Measurements from ENCODE around the gene TIGAR. TPM values are rescaled to one million over a fixed set of nuclear protein-coding genes. Genes with fewer than 3 reads are reported as not detected.
A peak's percentile ranks its signal among the peaks of the same experiment; 100 is the strongest.

Gene TIGAR
- total RNA-seq, 1 donor: 11.5 TPM

- peak; percentile 66 for DNase-seq (ENCODE audit: low read depth)
- H3K4me3 ChIP-seq (ENCODE audit: low read depth, low read length): no peak overlapping the region
- TF ChIP-seq CTCF (IDR thresholded peaks at IDR 0.05; ENCODE audit: insufficient read depth, low read length): peak; percentile 60
These were observed 13.2 kb upstream of the TIGAR start for GRCh38 chr12:4307593-4308333.

- no peak for TF ChIP-seq CTCF (IDR thresholded peaks at IDR 0.05; ENCODE audit: insufficient read depth, low read length)
- no peak overlapping the region for H3K4me3 ChIP-seq (ENCODE audit: low read depth, low read length)
- no peak for DNase-seq (ENCODE audit: low read depth)
These were observed 12.6 kb upstream of the TIGAR start for GRCh38 chr12:4308334-4308950.

GRCh38 chr12:4311776-4312175 is 9.2 kb upstream of the TIGAR start:
- TF ChIP-seq CTCF (IDR thresholded peaks at IDR 0.05; ENCODE audit: insufficient read depth, low read length): no peak
- no peak for DNase-seq (ENCODE audit: low read depth)
- H3K4me3 ChIP-seq (ENCODE audit: low read depth, low read length): no peak overlapping the region

- no peak overlapping the region for H3K4me3 ChIP-seq (ENCODE audit: low read depth, low read length)
- TF ChIP-seq CTCF (IDR thresholded peaks at IDR 0.05; ENCODE audit: insufficient read depth, low read length): no peak
- DNase-seq (ENCODE audit: low read depth): no peak
These were observed 8.8 kb upstream of the TIGAR start for GRCh38 chr12:4312251-4312650.

- TF ChIP-seq CTCF (IDR thresholded peaks at IDR 0.05; ENCODE audit: insufficient read depth, low read length): no peak
These were observed 538 bp upstream of the TIGAR start for GRCh38 chr12:4320497-4320852.

GRCh38 chr12:4322726-4323125 is 1.7 kb downstream of the TIGAR start:
- DNase-seq (ENCODE audit: low read depth): no peak
- TF ChIP-seq CTCF (IDR thresholded peaks at IDR 0.05; ENCODE audit: insufficient read depth, low read length): no peak
- peak overlapping the region; percentile 9 for H3K4me3 ChIP-seq (ENCODE audit: low read depth, low read length)

More at GRCh38 chr12:4320497-4320852, 538 bp upstream of the TIGAR start:
- no peak for DNase-seq (ENCODE audit: low read depth)
- peak overlapping the region; percentile 74 for H3K4me3 ChIP-seq (ENCODE audit: low read depth, low read length)
